Endothelial cell (in vitro differentiated cells): Measurements from ENCODE around the gene SCAMP2. TPM values are rescaled to one million over a fixed set of nuclear protein-coding genes. Genes with fewer than 3 reads are reported as not detected.
A peak's percentile ranks its signal among the peaks of the same experiment; 100 is the strongest.

Source experiments
- DNase-seq: peaks from one replicate; pipeline ENCODE4 v3.0.0; 2021; ENCODE audit warnings: low spot score
- H3K27ac Mint-ChIP-seq: one replicate; pipeline ENCODE4 v1.8.0; 2021; ENCODE audit warnings: mixed read lengths, inconsistent platforms; ENCODE audit not compliant: unreplicated experiment
- H3K27me3 Mint-ChIP-seq: one replicate; pipeline ENCODE4 v1.8.0; 2021; ENCODE audit warnings: mild to moderate bottlenecking, moderate library complexity, mixed read lengths, inconsistent platforms; ENCODE audit not compliant: unreplicated experiment
- H3K36me3 Mint-ChIP-seq: one replicate; pipeline ENCODE4 v1.8.0; 2021; ENCODE audit warnings: mild to moderate bottlenecking, low read depth, mixed read lengths, inconsistent platforms; ENCODE audit not compliant: unreplicated experiment
- H3K4me1 Mint-ChIP-seq: one replicate; pipeline ENCODE4 v1.8.0; 2021; ENCODE audit warnings: mild to moderate bottlenecking, mixed read lengths, inconsistent platforms; ENCODE audit not compliant: unreplicated experiment
- H3K4me3 Mint-ChIP-seq: one replicate; pipeline ENCODE4 v1.8.0; 2021; ENCODE audit warnings: mild to moderate bottlenecking, mixed read lengths, inconsistent platforms; ENCODE audit not compliant: unreplicated experiment
- H3K9me3 Mint-ChIP-seq: one replicate; pipeline ENCODE4 v1.8.0; 2021; ENCODE audit warnings: mixed read lengths, inconsistent platforms; ENCODE audit not compliant: unreplicated experiment
- total RNA-seq: library from RNA; stranded (reverse); fragmentation: NEBNext Ultra II Directional; extraction: Animal tissue kit (Norgen Biotek cat#: 25700); gene quantifications from one replicate; pipeline ENCODE4 v1.2.1, GENCODE V29; 2021; ENCODE audit not compliant: unreplicated experiment
- TF ChIP-seq, protein P1 (sequence below): fragments of 200-600 bp; sonication (generic); IDR thresholded peaks from one replicate; pipeline ENCODE4 v1.5.0; 2021; ENCODE audit warnings: antibody characterized with exemption; ENCODE audit not compliant: unreplicated experiment

Gene SCAMP2
- total RNA-seq, 1 donor from 2014 or later, result 56.1 TPM

DNA sequence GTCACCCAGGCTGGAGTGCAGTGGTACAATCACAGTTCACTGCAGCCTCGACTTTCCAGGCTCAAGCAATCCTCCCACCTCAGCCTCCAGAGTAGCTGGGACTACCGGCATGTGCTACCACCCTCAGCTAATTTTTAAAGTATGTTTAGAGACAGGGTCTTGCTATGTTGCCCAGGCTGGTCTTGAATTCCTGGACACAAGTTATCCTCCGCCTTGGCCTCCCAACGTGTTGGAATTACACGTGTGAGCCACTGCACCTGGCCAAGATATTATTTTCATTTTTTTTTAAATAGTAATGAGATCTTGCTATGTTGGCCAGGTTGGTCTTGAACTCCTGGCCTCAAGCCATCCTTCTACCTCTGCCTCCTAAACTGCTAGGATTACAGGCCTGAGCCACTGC lies 12.3 kb upstream of the SCAMP2 start:
- Mint-ChIP-seq H3K36me3 (no peaks in the 10 kb centered on the region), H3K27ac (no peak overlapping the region), H3K4me1 (peaks cover 14% of the 10 kb centered on the region), H3K4me3 (no peak overlapping the region), H3K27me3 (peaks cover 6% of the 10 kb centered on the region), H3K9me3 (no peaks in the 10 kb centered on the region)
- no peak for DNase-seq
- TF ChIP-seq, protein P1, sequence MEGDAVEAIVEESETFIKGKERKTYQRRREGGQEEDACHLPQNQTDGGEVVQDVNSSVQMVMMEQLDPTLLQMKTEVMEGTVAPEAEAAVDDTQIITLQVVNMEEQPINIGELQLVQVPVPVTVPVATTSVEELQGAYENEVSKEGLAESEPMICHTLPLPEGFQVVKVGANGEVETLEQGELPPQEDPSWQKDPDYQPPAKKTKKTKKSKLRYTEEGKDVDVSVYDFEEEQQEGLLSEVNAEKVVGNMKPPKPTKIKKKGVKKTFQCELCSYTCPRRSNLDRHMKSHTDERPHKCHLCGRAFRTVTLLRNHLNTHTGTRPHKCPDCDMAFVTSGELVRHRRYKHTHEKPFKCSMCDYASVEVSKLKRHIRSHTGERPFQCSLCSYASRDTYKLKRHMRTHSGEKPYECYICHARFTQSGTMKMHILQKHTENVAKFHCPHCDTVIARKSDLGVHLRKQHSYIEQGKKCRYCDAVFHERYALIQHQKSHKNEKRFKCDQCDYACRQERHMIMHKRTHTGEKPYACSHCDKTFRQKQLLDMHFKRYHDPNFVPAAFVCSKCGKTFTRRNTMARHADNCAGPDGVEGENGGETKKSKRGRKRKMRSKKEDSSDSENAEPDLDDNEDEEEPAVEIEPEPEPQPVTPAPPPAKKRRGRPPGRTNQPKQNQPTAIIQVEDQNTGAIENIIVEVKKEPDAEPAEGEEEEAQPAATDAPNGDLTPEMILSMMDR, result no peak

DNA sequence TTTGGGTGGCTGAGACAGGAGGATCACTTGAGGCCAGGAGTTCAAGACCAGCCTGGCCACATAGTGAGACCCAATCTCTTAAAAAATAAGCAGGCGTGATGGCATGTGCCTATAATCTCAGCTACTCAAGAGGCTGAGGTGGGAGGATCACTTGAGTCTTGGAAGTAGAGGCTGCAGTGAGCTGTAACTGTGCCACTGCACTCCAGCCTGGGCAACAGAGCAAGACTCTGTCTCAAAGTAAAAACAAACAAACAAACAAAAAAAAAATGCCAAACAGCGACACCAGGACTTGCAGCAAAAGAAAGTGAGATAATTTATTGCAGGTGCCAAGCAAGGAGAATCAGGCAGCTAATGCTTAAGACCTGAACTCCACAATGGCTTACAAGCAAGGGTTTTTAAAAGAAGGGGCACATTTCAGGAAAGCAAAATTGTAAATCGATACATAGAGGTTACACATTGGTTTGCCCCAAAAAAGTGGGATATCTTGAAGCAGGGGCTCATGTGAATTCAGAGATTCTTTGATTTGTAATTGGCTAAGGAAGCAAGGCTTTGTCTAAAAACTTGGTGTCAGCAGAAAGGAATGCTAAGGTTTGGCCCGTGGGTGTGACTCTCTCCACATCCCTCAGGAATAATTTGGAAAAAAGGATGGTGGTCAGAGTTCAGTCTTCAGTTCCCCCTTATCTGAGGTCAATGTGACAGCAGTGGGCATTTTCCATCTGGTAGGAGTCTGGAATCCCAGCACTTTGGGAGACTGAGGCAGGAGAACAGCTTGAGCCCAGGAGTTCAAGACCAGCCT lies 11.5 kb upstream of the SCAMP2 start:
- DNase-seq, result no peak
- Mint-ChIP-seq H3K27ac (peak overlapping the region; percentile 31), H3K4me3 (no peak overlapping the region), H3K27me3 (peaks cover 6% of the 10 kb centered on the region), H3K9me3 (no peaks in the 10 kb centered on the region), H3K4me1 (peaks cover 8% of the 10 kb centered on the region), H3K36me3 (no peaks in the 10 kb centered on the region)
- TF ChIP-seq, protein P1, result no peak

DNA sequence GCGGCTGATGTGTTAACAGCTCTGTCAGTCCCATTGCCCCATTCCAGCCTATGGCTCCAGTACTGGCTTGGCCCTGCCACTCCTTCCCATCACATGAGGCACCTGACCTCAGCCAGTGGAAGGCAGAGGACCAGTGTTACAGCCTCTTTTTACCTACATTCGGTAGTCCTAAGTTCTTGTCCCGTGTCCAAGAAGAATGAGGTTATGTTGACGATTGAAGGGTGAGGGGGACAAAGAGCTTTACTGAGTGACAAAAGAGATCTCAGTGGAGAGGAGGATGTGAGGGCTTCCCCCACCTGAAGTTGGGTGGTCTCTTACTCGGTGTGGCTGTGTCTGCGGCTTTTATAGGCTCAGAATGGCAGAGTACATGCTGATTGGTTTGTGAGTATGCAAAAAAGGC lies 9.4 kb upstream of the SCAMP2 start:
- Mint-ChIP-seq H3K9me3 (no peaks in the 10 kb centered on the region), H3K4me1 (no peaks in the 10 kb centered on the region), H3K4me3 (peak overlapping the region; percentile 37), H3K27ac (no peak overlapping the region), H3K36me3 (no peaks in the 10 kb centered on the region), H3K27me3 (peaks cover 2% of the 10 kb centered on the region)
- no peak for DNase-seq
- TF ChIP-seq, protein P1, result no peak

DNA sequence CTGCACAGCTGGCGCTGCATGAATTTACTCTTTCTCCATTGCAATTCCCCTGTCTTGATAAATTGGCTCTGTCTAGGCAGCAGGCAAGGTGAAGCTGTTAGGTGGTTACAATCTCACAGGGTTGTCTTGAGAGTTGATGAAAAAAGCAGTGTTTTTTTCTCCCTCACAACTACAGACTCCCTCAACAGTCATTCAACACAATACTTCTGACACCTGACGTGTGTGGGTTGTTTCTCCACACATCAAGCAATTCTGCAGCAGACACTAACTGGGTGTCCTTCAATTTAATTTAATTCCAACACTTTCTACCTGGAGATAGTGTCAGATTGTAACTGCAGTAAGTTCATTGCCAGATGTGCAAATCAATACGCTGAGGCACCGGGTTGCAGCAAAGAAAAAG lies 5.1 kb upstream of the SCAMP2 start:
- H3K27ac Mint-ChIP-seq, result no peak overlapping the region
- H3K27me3 Mint-ChIP-seq, result peaks cover 5% of the 10 kb centered on the region
- TF ChIP-seq, protein P1, result no peak
- no peak overlapping the region for H3K4me3 Mint-ChIP-seq
- H3K4me1 Mint-ChIP-seq, result no peaks in the 10 kb centered on the region
- H3K36me3 Mint-ChIP-seq, result no peaks in the 10 kb centered on the region
- DNase-seq, result no peak
- H3K9me3 Mint-ChIP-seq, result no peaks in the 10 kb centered on the region

DNA sequence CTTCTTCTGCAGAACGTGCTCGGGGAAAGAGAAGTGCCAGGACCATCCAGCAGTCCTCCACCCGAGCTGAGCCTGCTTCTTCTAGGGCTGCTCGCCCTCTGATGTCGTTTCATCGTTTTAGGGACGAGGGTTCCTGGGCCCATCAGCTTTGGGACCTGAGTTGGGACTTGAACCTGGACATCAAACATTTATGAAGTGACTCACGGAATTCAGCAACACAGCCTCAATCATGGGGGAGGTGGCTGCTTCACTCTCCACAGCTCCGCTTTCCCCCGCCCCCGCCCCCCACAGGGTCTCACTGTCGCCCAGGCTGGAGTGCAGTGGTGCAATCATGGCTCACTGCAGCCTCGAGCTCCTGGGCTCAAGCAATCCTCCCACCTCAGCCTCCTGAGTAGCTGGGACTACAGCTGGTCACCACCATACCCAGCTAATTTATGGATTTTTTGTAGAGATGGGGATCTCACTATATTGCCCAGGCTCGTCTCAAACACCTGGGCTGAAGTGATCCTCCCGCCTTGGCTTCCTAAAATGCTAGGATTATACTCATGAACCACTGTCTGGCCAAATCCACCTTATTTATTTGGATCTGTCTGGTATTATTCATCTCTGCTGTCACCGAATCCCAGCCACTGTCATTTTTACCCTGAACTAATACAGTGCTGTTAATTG lies 725 bp upstream of the SCAMP2 start:
- Mint-ChIP-seq H3K4me3 (peak overlapping the region; percentile 92), H3K27me3 (peaks cover 11% of the 10 kb centered on the region), H3K27ac (no peak overlapping the region), H3K36me3 (no peaks in the 10 kb centered on the region), H3K4me1 (peaks cover 27% of the 10 kb centered on the region), H3K9me3 (no peaks in the 10 kb centered on the region)
- DNase-seq, result no peak
- TF ChIP-seq, protein P1, result no peak
